IMR-90 (cell line): ENCODE measurements around the gene CERK. TPM values are rescaled to one million over a fixed set of nuclear protein-coding genes. Genes with fewer than 3 reads are reported as not detected.

Experiments used
- ATAC-seq: fragments of 200-7000 bp; cut with Tn5 transposase; 2 replicates; pipeline ENCODE4 v1.9.1; 2020; ENCODE audit warnings: low read depth, mild to moderate bottlenecking, moderate library complexity
- BruUV-seq: library from RNA; stranded (reverse); fragments of 400-500 nt; replicated peaks from 2 replicates; lab custom pipeline; 2021; lab: Mats Ljungman, UMichigan
- CTCF ChIA-PET: fragments of 300-600 bp; formaldehyde crosslinking; extraction: SDS; loops from one replicate; lab custom pipeline; 2021; ENCODE audit warnings: antibody characterized with exemption; lab: Yijun Ruan, JAX
- POLR2A ChIA-PET: fragments of 300-600 bp; sonication (Branson Sonifier 250); formaldehyde crosslinking; loops from one replicate; lab custom pipeline; 2022; ENCODE audit warnings: antibody characterized with exemption; ENCODE audit not compliant: unreplicated experiment; lab: Charles Lee
- DNase-seq: peaks from one replicate; pipeline ENCODE4 v3.0.0; 2013
- H2AFZ ChIP-seq: replicated peaks from 2 replicates; pipeline ENCODE3; 2013; ENCODE audit warnings: low read length, mild to moderate bottlenecking; ENCODE audit not compliant: poor library complexity
- H2AK5ac ChIP-seq: 2 replicates; pipeline ENCODE4 v1.6.1; 2013; ENCODE audit warnings: low read depth, low read length, inconsistent platforms
- H2AK9ac ChIP-seq: replicated peaks from 2 replicates; pipeline ENCODE3; 2013; ENCODE audit warnings: mild to moderate bottlenecking, low read depth, low read length, moderate library complexity; ENCODE audit not compliant: poor library complexity
- H2BK120ac ChIP-seq: 2 replicates; pipeline ENCODE4 v1.6.1; 2013; ENCODE audit warnings: low read depth, low read length, inconsistent platforms
- H2BK15ac ChIP-seq: 3 replicates; pipeline ENCODE4 v1.6.1; 2013; ENCODE audit warnings: low read depth, low read length, inconsistent platforms
- H2BK20ac ChIP-seq: 2 replicates; pipeline ENCODE4 v1.6.1; 2013; ENCODE audit warnings: low read depth, mild to moderate bottlenecking, inconsistent platforms, low read length, moderate library complexity
- H2BK5ac ChIP-seq: 2 replicates; pipeline ENCODE4 v1.6.1; 2013; ENCODE audit warnings: mild to moderate bottlenecking, low read depth, low read length, inconsistent platforms; ENCODE audit not compliant: poor library complexity, severe bottlenecking
- H3K14ac ChIP-seq: replicated peaks from 2 replicates; pipeline ENCODE4 v1.6.1; 2013; ENCODE audit warnings: low read depth, low read length, inconsistent platforms
- H3K18ac ChIP-seq: 2 replicates; pipeline ENCODE4 v1.6.1; 2013; ENCODE audit warnings: low read depth, low read length, control low read depth
- H3K23ac ChIP-seq: 2 replicates; pipeline ENCODE4 v1.6.1; 2013; ENCODE audit warnings: low read depth, low read length, inconsistent platforms
- H3K27ac ChIP-seq: 2 replicates; pipeline ENCODE4 v1.5.1; 2013; ENCODE audit warnings: mild to moderate bottlenecking, control low read depth, low read length; ENCODE audit not compliant: insufficient read depth
- H3K27me3 ChIP-seq: 2 replicates; pipeline ENCODE4 v1.6.1; 2013; ENCODE audit warnings: low read length; ENCODE audit not compliant: control insufficient read depth, insufficient read depth
- H3K36me3 ChIP-seq: 2 replicates; pipeline ENCODE4 v1.6.1; 2013; ENCODE audit warnings: low read length, mixed read lengths; ENCODE audit not compliant: control insufficient read depth, insufficient read depth
- H3K4ac ChIP-seq: 2 replicates; pipeline ENCODE4 v1.6.1; 2013; ENCODE audit warnings: low read depth, low read length, inconsistent platforms
- H3K4me1 ChIP-seq: 2 replicates; pipeline ENCODE4 v1.6.1; 2013; ENCODE audit warnings: low read length, mixed read lengths; ENCODE audit not compliant: control insufficient read depth, insufficient read depth
- H3K4me2 ChIP-seq: 2 replicates; pipeline ENCODE4 v1.6.1; 2013; ENCODE audit warnings: low read depth, mild to moderate bottlenecking, control low read depth, low read length, moderate library complexity
- H3K4me3 ChIP-seq: 2 replicates; pipeline ENCODE4 v1.5.1; 2013; ENCODE audit warnings: low read depth, mild to moderate bottlenecking, control low read depth, low read length, moderate library complexity; ENCODE audit not compliant: insufficient read depth
- H3K56ac ChIP-seq: 2 replicates; pipeline ENCODE4 v1.6.1; 2013; ENCODE audit warnings: low read length, inconsistent platforms; ENCODE audit not compliant: insufficient read depth; ENCODE audit errors: extremely low read depth
- H3K79me1 ChIP-seq, 2 experiments: 2 replicates each; pipeline ENCODE4 v1.6.1; 2013; ENCODE audit warnings: low read length in 2 of 2, inconsistent platforms in 1 of 2, low read depth in 1 of 2
- H3K9ac ChIP-seq: 2 replicates; pipeline ENCODE4 v1.6.1; 2013; ENCODE audit warnings: low read depth, low read length, control low read depth
- H3K9me1 ChIP-seq: 2 replicates; pipeline ENCODE4 v1.6.1; 2013; ENCODE audit warnings: low read length, inconsistent platforms; ENCODE audit not compliant: insufficient read depth
- H3K9me3 ChIP-seq: 2 replicates; pipeline ENCODE4 v1.6.1; 2013; ENCODE audit warnings: low read length; ENCODE audit not compliant: control insufficient read depth, insufficient read depth
- H4K20me1 ChIP-seq: 2 replicates; pipeline ENCODE4 v1.6.1; 2013; ENCODE audit warnings: low read length, inconsistent platforms; ENCODE audit not compliant: insufficient read depth
- H4K5ac ChIP-seq: 2 replicates; pipeline ENCODE4 v1.6.1; 2013; ENCODE audit warnings: mild to moderate bottlenecking, low read depth, low read length, control low read depth
- H4K8ac ChIP-seq, 2 experiments: 2 replicates each; pipeline ENCODE4 v1.6.1; 2013; ENCODE audit warnings: low read depth in 2 of 2, low read length in 2 of 2, control low read depth in 1 of 2, inconsistent platforms in 1 of 2
- H4K91ac ChIP-seq: 2 replicates; pipeline ENCODE4 v1.6.1; 2013; ENCODE audit warnings: low read depth, low read length, inconsistent platforms; ENCODE audit not compliant: insufficient read depth
- BHLHE40 ChIP-seq: fragments of 150-350 bp; IDR thresholded peaks from 2 replicates; pipeline ENCODE4 v1.6.1; 2016; ENCODE audit warnings: mild to moderate bottlenecking, low read depth, low read length
- CEBPB ChIP-seq: IDR thresholded peaks from 2 replicates; pipeline ENCODE4 v1.6.1; 2012; ENCODE audit warnings: low read depth, low read length, improper control_type of control experiment
- CHD1 ChIP-seq: IDR thresholded peaks from 2 replicates; pipeline ENCODE4 v1.6.1; 2012; ENCODE audit warnings: low read depth, low read length, improper control_type of control experiment
- CTCF ChIP-seq: conservative IDR thresholded peaks from 2 replicates; pipeline ENCODE4 v1.5.1; 2012; ENCODE audit warnings: mild to moderate bottlenecking, low read depth, low read length, improper control_type of control experiment
- ELK1 ChIP-seq: fragments of 150-350 bp; IDR thresholded peaks from 2 replicates; pipeline ENCODE4 v1.6.1; 2016; ENCODE audit warnings: low read depth, mild to moderate bottlenecking, low read length, moderate library complexity, borderline replicate concordance
- FOS ChIP-seq: fragments of 150-350 bp; IDR thresholded peaks from 2 replicates; pipeline ENCODE4 v1.6.1; 2016; ENCODE audit warnings: low read depth, low read length
- MAFK ChIP-seq: IDR thresholded peaks from 2 replicates; pipeline ENCODE4 v1.6.1; 2012; ENCODE audit warnings: low read depth, low read length, improper control_type of control experiment
- RAD21 ChIP-seq: IDR thresholded peaks from 2 replicates; pipeline ENCODE4 v1.6.1; 2012; ENCODE audit warnings: low read length, improper control_type of control experiment
- RCOR1 ChIP-seq: IDR thresholded peaks from 2 replicates; pipeline ENCODE4 v1.6.1; 2012; ENCODE audit warnings: mild to moderate bottlenecking, low read length, improper control_type of control experiment; ENCODE audit not compliant: insufficient replicate concordance
- RFX5 ChIP-seq: IDR thresholded peaks from 2 replicates; pipeline ENCODE4 v1.8.0; 2012; ENCODE audit warnings: low read depth, mild to moderate bottlenecking, low read length, moderate library complexity
- SMC3 ChIP-seq: fragments of 150-350 bp; IDR thresholded peaks from 2 replicates; pipeline ENCODE4 v1.6.1; 2016; ENCODE audit warnings: low read depth, mild to moderate bottlenecking, antibody characterized with exemption, low read length, moderate library complexity
- USF2 ChIP-seq: fragments of 150-350 bp; IDR thresholded peaks from 2 replicates; pipeline ENCODE4 v1.6.1; 2017; ENCODE audit warnings: mild to moderate bottlenecking, antibody characterized with exemption, low read length, low read depth
- WGBS, 2 experiments: methylation state at CpG; one replicate each; pipeline versions ENCODE4 v1.1.5 to v1.1.7; 2013; ENCODE audit warnings: missing lambda C conversion rate in 2 of 2; ENCODE audit not compliant: insufficient read length in 1 of 2; ENCODE audit errors: extremely low coverage in 2 of 2; 5-methylcytosine and 5-hydroxymethylcytosine counted together
- dilution Hi-C: fragments of 300-500 bp; cut with HindIII; formaldehyde crosslinking; loops from one replicate; pipeline ENCODE4 v1.14.3; 2018; ENCODE audit warnings: low sequenced_read_pairs; ENCODE audit not compliant: unreplicated experiment
- in situ Hi-C: fragments of 300-500 bp; cut with MboI; formaldehyde crosslinking; loops from 3 replicates; pipeline ENCODE4 v1.14.3; 2019; ENCODE audit warnings: low sequenced_read_pairs, inconsistent platforms, mixed read lengths
- intact Hi-C: fragments of 100-400 bp; cut with micrococcal nuclease; formaldehyde crosslinking; loops from 2 replicates; pipeline ENCODE4 v1.10.0; 2022
- polyA plus RNA-seq, 3 experiments: library from polyadenylated mRNA; depleted of rRNA; stranded (reverse); fragments of >200 nt; gene quantifications; 2 replicates each; pipeline ENCODE4 v1.2.3, GENCODE V29; 2012; ENCODE audit warnings: low replicate concordance in 1 of 3
- total RNA-seq: library from RNA; depleted of rRNA; stranded (reverse); fragments of >200 nt; gene quantifications from 2 replicates; pipeline ENCODE4 v1.2.3, GENCODE V29; 2012

The CERK gene
- total and polyA plus RNA-seq, 2 of the 4 experiments (the other 2 are of a cell fraction): 25.3 to 38.7 TPM

GRCh38 chr22:46674906-46675305 is 63.1 kb downstream of the CERK start:
- no peak overlapping the region for H2AFZ ChIP-seq
- no peak for TF ChIP-seq CEBPB
- TF ChIP-seq SMC3: no peak
- TF ChIP-seq CHD1: no peak
- no peak for TF ChIP-seq ELK1
- TF ChIP-seq CTCF: no peak
- TF ChIP-seq RFX5: no peak
- no peak for TF ChIP-seq USF2
- no peak for TF ChIP-seq FOS
- no peak for TF ChIP-seq BHLHE40
- no peak for TF ChIP-seq MAFK
- no peak for TF ChIP-seq RCOR1
- TF ChIP-seq RAD21: no peak
- no peak overlapping the region for H2BK5ac ChIP-seq
- H2BK120ac ChIP-seq: no peak overlapping the region
- no peak overlapping the region for H4K8ac ChIP-seq
- no peaks in the 10 kb centered on the region for H3K9me3 ChIP-seq
- H4K20me1 ChIP-seq: peaks cover 10% of the 10 kb centered on the region
- no peak overlapping the region for H3K23ac ChIP-seq
- ChIA-PET CTCF (no interaction called here), POLR2A (no interaction called here)
- no peaks in the 10 kb centered on the region for H3K27me3 ChIP-seq
- no peak overlapping the region for H3K18ac ChIP-seq
- DNase-seq: no peak
- no peak overlapping the region for H2AK5ac ChIP-seq
- H3K36me3 ChIP-seq: peaks cover 57% of the 10 kb centered on the region; the same call in 1 of the 2 replicates
- H3K4me3 ChIP-seq: no peak overlapping the region
- no peak overlapping the region for H3K4me2 ChIP-seq
- 93% methylated on average over 10 of the region's 11 CpGs; no CpG with 5 or more reads in 1 of the 2 experiments for WGBS, 2 experiments
- H4K5ac ChIP-seq: no peak overlapping the region
- in situ Hi-C loops: no loop called here
- no peak overlapping the region for H2BK20ac ChIP-seq
- H3K9me1 ChIP-seq: peaks cover 1% of the 10 kb centered on the region
- H3K4ac ChIP-seq: no peak overlapping the region
- no peak overlapping the region for H2BK15ac ChIP-seq
- intact Hi-C loops: loop anchor here (5.0 kb wide), 2 partner anchors 98 to 113 kb away; no protein-coding TSS in a partner anchor
- no peak for ATAC-seq
- peaks cover 10% of the 10 kb centered on the region for H3K4me1 ChIP-seq
- H3K9ac ChIP-seq: no peak overlapping the region
- H3K56ac ChIP-seq: no peak overlapping the region
- dilution Hi-C loops: no loop called here
- H2AK9ac ChIP-seq: no peak overlapping the region
- no peak overlapping the region for H4K91ac ChIP-seq
- no TSS peak for BruUV-seq
- no peak overlapping the region for H3K14ac ChIP-seq
- H3K79me1 ChIP-seq: peaks cover 0 to under 1% of the 10 kb centered on the region in 2 experiments; a peak in 1 of 4 replicates
- no peak overlapping the region for H3K27ac ChIP-seq
